ENCODE measurements around the gene CEP170B.

DNA sequence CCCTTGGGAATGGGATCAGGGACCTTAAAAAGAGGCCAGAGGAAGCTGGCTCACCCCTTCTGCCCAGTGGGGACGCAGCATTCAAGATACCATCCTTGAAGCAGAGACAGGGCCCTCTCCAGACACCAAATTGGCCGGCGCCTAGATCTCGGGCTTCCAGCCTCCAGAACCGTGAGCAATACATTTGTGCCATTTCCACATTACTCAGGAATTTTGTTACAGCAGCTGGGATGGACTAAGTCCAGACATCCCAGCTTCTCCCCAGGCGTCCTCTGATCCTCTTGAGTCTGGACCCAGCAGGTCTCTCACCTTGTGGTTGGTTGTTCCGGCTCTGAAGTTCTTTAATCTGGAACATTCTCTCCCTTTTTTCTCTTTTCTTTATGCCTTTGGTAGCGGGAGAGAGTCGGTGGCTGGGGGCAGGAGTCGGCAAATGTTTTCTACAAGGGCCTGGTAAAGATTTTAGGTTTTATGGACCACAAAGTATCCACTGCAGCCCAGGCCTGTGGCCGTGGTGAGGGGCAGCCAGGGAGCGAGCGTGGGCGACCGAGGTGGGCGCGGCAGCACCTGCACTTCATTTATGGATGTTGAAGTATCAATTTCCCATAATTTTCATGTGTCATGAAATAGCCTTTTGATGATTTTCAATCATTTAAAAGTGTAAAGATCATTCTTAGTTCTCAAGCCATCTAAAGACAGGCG lies 4.8 kb downstream of the CEP170B start:
- no peak for TF ChIP-seq EZH2 (IDR thresholded peaks at IDR 0.05; ENCODE audit: low read length, missing control alignments)
- TF ChIP-seq, protein P1, sequence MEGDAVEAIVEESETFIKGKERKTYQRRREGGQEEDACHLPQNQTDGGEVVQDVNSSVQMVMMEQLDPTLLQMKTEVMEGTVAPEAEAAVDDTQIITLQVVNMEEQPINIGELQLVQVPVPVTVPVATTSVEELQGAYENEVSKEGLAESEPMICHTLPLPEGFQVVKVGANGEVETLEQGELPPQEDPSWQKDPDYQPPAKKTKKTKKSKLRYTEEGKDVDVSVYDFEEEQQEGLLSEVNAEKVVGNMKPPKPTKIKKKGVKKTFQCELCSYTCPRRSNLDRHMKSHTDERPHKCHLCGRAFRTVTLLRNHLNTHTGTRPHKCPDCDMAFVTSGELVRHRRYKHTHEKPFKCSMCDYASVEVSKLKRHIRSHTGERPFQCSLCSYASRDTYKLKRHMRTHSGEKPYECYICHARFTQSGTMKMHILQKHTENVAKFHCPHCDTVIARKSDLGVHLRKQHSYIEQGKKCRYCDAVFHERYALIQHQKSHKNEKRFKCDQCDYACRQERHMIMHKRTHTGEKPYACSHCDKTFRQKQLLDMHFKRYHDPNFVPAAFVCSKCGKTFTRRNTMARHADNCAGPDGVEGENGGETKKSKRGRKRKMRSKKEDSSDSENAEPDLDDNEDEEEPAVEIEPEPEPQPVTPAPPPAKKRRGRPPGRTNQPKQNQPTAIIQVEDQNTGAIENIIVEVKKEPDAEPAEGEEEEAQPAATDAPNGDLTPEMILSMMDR (conservative IDR thresholded peaks at IDR 0.05 in 1 of 2, IDR thresholded peaks at IDR 0.05 in 1 of 2; ENCODE audit: low read depth in 1 of 2, low read length in 2 of 2): no peak

All from fibroblast of lung (primary cell).